Measurements from ENCODE around the gene SLC25A12.

SLC25A12 gene

GRCh38 chr2:171846894-171847293 lies 47.1 kb downstream of the SLC25A12 start:
- DNase-seq (ENCODE audit: low read depth), result no peak
- H3K4me3 ChIP-seq (ENCODE audit: low read length), result no peak overlapping the region
- no peak for TF ChIP-seq CTCF (conservative IDR thresholded peaks at IDR 0.05; ENCODE audit: low read length)

- no peak overlapping the region for H3K4me3 ChIP-seq (ENCODE audit: low read length)
- no peak for DNase-seq (ENCODE audit: low read depth)
- TF ChIP-seq CTCF (conservative IDR thresholded peaks at IDR 0.05; ENCODE audit: low read length), result no peak
These were observed 52.0 kb downstream of the SLC25A12 start for GRCh38 chr2:171841996-171842395.

GRCh38 chr2:171837736-171838135 lies 56.3 kb downstream of the SLC25A12 start:
- no peak for TF ChIP-seq CTCF (conservative IDR thresholded peaks at IDR 0.05; ENCODE audit: low read length)
- DNase-seq (ENCODE audit: low read depth), result peak; percentile 8
- H3K4me3 ChIP-seq (ENCODE audit: low read length), result no peak overlapping the region

- no peak overlapping the region for H3K4me3 ChIP-seq (ENCODE audit: low read length)
- no peak for TF ChIP-seq CTCF (conservative IDR thresholded peaks at IDR 0.05; ENCODE audit: low read length)
- DNase-seq (ENCODE audit: low read depth), result peak; percentile 17
These were observed 57.7 kb downstream of the SLC25A12 start for GRCh38 chr2:171836146-171836910.

GRCh38 chr2:171835386-171835785 lies 58.7 kb downstream of the SLC25A12 start:
- DNase-seq (ENCODE audit: low read depth), result no peak
- no peak overlapping the region for H3K4me3 ChIP-seq (ENCODE audit: low read length)
- TF ChIP-seq CTCF (conservative IDR thresholded peaks at IDR 0.05; ENCODE audit: low read length), result no peak

GRCh38 chr2:171834286-171834685 lies 59.8 kb downstream of the SLC25A12 start:
- no peak for TF ChIP-seq CTCF (conservative IDR thresholded peaks at IDR 0.05; ENCODE audit: low read length)
- H3K4me3 ChIP-seq (ENCODE audit: low read length), result no peak overlapping the region
- DNase-seq (ENCODE audit: low read depth), result no peak

- DNase-seq (ENCODE audit: low read depth), result no peak
- no peak overlapping the region for H3K4me3 ChIP-seq (ENCODE audit: low read length)
- TF ChIP-seq CTCF (conservative IDR thresholded peaks at IDR 0.05; ENCODE audit: low read length), result no peak
These were observed 61.6 kb downstream of the SLC25A12 start for GRCh38 chr2:171832489-171832888.

All from AG10803 (cell line).